Measurements from ENCODE around the gene OR52I1.

Gene OR52I1
- 0 reads per million in 2 donors for total RNA-seq

DNA sequence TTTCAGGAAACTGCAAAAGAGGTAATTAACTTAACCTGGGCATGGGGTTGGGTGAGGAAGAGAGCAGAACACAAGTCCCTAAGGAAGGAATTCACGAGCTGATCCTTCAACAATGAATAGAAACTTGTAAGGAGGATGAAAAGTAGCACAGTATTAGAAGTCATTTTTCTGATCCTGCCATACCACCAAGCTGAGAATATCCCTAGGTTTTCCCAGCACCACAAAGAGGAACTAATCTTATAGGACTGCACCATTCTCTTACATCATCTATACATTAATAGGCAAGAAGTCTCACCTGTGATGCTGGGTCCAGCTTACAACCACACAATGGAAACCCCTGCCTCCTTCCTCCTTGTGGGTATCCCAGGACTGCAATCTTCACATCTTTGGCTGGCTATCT, at the start of gene OR52I1:
Gene OR52I1 (plus strand): TSS at position 301 of the 400 bp plus-strand sequence. CDS start 0 bp downstream, at position 301.
- no peak for DNase-seq

GRCh38 chr11:4544891-4545290, 48.9 kb upstream of the OR52I1 start, which contains the start of gene OR52M1:
Gene OR52M1, plus strand, starts transcription at chr11:4545191. Its CDS starts 0 bp downstream, at chr11:4545191.
- DNase-seq, result no peak

DNA sequence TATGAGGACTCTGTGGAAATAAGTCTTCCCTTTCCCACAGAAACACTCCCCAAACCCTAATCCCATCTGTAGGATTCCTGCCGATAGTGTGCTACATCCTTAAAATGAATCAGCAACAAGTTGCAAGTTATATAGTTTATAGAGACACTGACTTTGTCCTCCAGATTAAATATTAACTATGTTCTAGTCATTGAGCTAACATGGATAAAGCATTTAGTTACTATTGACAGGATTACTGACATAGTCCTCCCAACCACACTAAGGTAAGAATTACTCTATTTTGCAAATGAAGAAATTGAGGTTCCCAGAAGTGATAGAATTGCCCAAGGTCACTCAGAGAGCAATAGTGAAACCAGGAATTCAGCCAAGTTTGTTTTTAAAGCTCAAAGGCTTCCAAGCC, 47.0 kb upstream of the OR52I1 start:
- no peak for DNase-seq

DNA sequence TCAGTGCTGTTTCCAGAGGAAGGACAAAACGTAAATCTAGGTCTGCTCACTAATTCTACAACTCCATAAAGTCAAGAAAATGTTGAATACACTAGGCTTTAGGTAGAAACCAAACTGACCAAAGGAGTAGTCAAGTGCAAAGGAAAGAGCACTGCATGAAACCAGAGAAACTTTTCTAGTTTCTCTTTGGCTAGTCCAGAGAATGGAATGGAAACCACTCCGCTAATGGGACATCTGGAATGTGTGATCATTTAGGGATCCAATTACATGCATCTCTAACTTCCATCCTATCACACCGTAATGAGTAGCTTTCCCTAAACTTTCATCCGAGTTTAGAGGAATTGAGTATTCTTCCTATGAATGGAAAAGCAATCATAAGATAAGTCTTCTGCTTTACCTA, 46.4 kb upstream of the OR52I1 start:
- no peak for DNase-seq

- no peak for DNase-seq
These were observed 42.4 kb upstream of the OR52I1 start for GRCh38 chr11:4551346-4551979.

- DNase-seq, result no peak
These were observed 34.1 kb upstream of the OR52I1 start for GRCh38 chr11:4559527-4560440.

- DNase-seq, result no peak
These were observed 33.4 kb upstream of the OR52I1 start for GRCh38 chr11:4560467-4560866.

DNA sequence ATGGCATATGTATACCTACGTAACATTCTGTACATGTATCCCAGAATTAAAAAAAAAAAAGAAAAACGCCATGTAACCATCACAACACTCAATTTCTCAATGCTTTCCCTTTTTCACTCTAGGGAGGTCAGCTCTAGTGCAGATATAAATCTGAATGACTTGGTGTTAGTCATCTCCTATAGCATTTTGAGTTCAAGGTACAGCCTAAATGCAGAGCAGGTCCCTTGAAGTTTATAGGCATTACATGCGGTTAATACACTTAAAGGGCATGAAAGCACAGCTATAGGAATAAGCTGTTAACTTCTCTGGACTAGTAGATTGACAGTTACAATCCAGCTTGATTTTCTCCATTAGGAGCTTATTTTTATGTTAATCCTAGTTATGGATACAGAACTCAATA, 28.5 kb upstream of the OR52I1 start:
- DNase-seq, result no peak

- no peak for DNase-seq
These were observed 24.8 kb upstream of the OR52I1 start for GRCh38 chr11:4569075-4569474.

DNA sequence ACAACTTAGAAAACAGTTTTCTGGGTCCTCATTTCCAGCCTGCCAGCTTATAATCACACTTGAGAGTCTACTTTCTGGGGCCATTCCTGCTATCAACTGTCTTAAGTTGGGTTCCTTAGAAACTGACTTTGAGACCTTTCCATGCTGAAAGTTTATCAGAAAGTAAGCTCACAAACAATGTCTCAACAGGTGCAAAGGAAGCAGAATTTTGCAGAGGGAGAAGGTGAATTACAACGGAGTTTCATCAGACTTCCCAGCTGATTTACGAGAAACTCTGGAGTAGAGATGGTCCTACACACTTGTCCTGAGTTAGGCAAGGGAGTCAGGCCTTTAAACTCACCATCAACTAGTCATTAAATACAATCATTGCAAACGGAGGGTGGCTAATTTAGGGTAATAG, 17.0 kb upstream of the OR52I1 start:
- DNase-seq, result no peak

- no peak for DNase-seq
These were observed 16.1 kb upstream of the OR52I1 start for GRCh38 chr11:4577761-4578160.

GRCh38 chr11:4578624-4579023, 15.2 kb upstream of the OR52I1 start:
- no peak for DNase-seq

DNA sequence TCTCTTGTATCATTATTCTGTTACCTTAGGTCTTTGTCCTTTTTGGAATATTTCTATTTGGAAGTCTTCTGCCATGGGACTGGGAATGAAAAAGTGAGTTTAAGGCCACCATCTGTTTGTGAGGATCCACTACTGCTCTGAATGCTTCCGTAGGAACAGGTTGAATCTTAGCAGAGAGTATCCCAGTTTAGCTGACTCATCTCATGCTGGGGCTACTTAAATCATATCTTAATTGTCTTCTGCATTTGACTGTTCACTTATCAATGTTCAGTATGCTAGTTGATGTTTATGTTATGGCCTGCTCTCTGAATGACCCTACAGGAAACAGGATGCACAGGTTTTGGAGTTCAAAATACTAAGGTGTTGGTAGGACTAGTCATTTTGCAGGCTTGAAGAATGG, 13.7 kb upstream of the OR52I1 start:
- DNase-seq, result no peak

- no peak for DNase-seq
These were observed 12.4 kb upstream of the OR52I1 start, which contains the start of gene OR52I2 for GRCh38 chr11:4581443-4581842. Gene OR52I2, plus strand, starts transcription at chr11:4581743.

DNA sequence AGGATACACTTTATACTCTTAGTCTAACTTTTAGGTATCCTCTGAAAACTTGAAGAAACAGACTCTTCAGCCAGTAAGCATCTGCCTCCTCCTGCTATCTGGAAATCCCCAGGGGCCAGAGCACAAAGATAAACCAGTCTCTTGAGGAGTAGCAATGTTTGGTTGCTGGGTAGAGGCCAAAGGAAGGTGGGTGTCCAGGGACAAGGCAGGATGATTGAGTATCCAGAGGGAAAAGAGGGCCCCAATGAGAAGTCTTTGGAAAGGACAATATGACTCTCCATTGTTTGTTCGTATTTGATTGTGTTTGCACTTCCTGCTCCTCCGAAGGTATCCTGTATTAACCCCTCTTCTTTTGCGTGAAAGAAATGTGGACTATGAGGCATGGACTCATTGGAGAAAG, 4.8 kb upstream of the OR52I1 start:
- DNase-seq, result no peak

DNA sequence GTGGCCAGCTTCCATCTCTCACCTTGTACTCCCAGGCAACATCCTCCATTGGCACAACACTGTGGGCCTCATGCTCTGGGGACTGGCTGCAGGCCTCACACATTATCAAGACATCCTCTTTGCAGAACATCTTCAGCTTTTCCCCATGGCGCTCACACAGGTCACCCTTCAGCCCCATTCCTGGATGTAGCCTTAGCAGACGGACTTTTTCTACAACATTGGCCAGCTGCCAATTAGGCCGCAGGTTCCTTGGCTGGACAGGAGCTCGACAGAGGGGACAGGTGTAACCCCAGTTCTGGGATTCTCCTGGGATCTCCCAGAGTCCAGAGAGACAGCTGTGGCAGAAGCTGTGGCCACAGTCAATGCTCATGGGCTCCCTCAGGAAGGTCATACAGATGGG, 11.2 kb downstream of the OR52I1 start:
- DNase-seq, result no peak

GRCh38 chr11:4606231-4607015, 12.6 kb downstream of the OR52I1 start:
- no peak for DNase-seq

DNA sequence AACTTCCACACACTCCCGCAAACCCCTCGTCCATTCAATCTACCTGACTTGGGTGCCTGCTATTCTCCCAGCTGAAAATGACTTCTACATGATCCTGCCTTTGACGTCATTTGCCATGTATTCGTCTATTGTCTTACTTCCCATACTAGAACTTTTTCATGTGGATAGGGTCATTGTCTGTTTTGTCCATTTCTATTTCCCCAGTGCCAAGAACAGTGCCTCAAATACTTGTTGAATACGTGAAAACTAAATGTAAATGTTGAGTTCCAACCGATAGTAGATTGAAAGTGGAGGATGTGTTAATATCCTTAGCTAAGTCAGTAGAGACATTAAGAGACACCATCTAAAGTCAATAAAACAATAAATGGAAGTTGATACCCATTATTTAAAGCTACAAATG, 13.3 kb downstream of the OR52I1 start:
- no peak for DNase-seq

GRCh38 chr11:4607781-4608666, 14.2 kb downstream of the OR52I1 start, which contains the start of gene TRIM68:
Gene TRIM68, minus strand, starts transcription at chr11:4608231. Its CDS starts 2,727 bp downstream, at chr11:4605504.
- peak; percentile 92 for DNase-seq

GRCh38 chr11:4610258-4610935, 16.6 kb downstream of the OR52I1 start:
- no peak for DNase-seq

DNA sequence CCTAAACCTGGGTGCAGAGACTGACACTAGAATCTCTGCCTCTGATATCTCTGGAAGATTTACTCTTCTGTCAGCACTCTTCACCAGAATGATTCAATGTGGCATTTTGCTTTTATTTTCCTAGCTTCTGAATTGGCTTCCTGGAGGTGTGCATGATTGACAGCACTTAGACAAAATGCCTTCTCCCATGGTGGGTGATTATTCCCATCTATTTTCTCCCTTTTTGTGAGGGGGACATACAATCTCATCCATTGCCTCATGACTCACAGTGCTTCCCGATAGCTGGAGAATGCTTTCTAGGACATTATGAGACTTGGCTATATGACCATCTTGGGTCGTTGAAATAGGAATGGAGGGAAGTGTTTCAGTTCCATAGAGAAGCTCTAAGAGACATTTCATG, 18.1 kb downstream of the OR52I1 start:
- no peak for DNase-seq

Measured in activated gamma-delta T cell (primary cell).